Lower lobe of right lung (tissue), 2 donors: ENCODE results near the gene FOXI1. TPM values are rescaled to one million over a fixed set of nuclear protein-coding genes. Genes with fewer than 3 reads are reported as not detected.

Experiments used
- ATAC-seq, 2 donors: fragments of 200-7000 bp; cut with Tn5 transposase; one replicate each; pipeline ENCODE4 v1.9.1; 2020 to 2022; ENCODE audit warnings: mild to moderate bottlenecking in 2 of 2, moderate library complexity in 2 of 2
- DNase-seq: peaks from one replicate; pipeline ENCODE4 v3.0.0-alpha.2; 2020
- H3K27ac ChIP-seq: fragments of 200-600 bp; one replicate; pipeline ENCODE4 v1.8.0; 2022
- H3K27me3 ChIP-seq: fragments of 200-600 bp; one replicate; pipeline ENCODE4 v1.8.0; 2022; ENCODE audit warnings: low read depth
- H3K36me3 ChIP-seq: fragments of 200-600 bp; one replicate; pipeline ENCODE4 v1.8.0; 2022; ENCODE audit warnings: mild to moderate bottlenecking
- H3K4me1 ChIP-seq: fragments of 200-600 bp; one replicate; pipeline ENCODE4 v1.8.0; 2022
- H3K4me3 ChIP-seq: fragments of 200-600 bp; one replicate; pipeline ENCODE4 v1.8.0; 2022; ENCODE audit warnings: mild to moderate bottlenecking
- H3K9me3 ChIP-seq: fragments of 200-600 bp; one replicate; pipeline ENCODE4 v1.8.0; 2022
- intact Hi-C: fragments of 100-400 bp; cut with DNase I; formaldehyde crosslinking; loops from one replicate; pipeline ENCODE4 v1.11.0; 2022
- total RNA-seq: library from RNA; stranded (reverse); fragmentation: NEBNext Ultra II Directional; extraction: Animal tissue kit (Norgen Biotek cat#: 25700); gene quantifications from one replicate; pipeline ENCODE4 v1.2.1, GENCODE V29; 2021
- TF ChIP-seq, protein P1 (sequence below): fragments of 200-600 bp; IDR thresholded peaks from one replicate; pipeline ENCODE4 v1.8.0; 2022; ENCODE audit warnings: antibody characterized with exemption, mild to moderate bottlenecking
- donor health status: DM: no; HTN: yes; CAD: no; lungs with severe emphysema.

The FOXI1 gene
- total RNA-seq, 1 donor from 2014 or later: not detected

DNA sequence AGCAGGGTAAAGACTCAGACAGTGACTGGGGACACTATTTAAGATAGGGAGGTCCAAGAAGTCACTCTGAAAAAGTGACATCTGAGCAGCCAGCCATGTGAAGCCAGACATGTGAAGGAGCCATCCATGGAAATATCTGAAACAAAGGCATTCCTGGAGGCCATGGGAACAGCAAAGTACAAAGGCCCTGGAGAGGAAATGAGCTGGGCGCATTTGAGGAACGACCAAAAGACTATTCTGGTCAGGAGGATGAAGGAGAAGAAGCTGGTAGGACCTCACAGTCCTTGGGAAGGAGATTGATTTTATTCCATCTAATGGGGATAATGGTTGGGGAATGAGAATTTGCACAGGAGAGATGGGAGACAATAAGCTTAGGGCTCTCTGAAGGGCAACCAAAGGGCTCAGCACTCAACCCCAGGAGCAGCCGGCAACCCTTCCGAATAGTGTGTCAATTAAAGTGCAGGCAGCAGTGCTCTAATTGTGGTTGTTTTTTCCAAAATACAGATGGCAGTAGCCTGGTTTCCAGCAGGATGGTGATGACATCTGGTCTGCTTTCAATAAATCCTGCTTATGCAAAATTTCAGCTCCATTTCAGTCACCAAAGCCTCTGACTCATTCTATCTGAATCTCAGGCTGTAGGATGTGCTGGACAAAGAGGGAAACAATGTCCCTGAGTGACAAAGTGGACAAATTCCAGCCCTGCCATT lies 26.7 kb downstream of the FOXI1 start:
- no peak overlapping the region for H3K4me3 ChIP-seq
- H3K27ac ChIP-seq: no peak overlapping the region
- intact Hi-C loops: no loop called here
- H3K36me3 ChIP-seq: no peaks in the 10 kb centered on the region
- no peaks in the 10 kb centered on the region for H3K27me3 ChIP-seq
- DNase-seq (no peak), ATAC-seq (no peak)
- TF ChIP-seq, protein P1, sequence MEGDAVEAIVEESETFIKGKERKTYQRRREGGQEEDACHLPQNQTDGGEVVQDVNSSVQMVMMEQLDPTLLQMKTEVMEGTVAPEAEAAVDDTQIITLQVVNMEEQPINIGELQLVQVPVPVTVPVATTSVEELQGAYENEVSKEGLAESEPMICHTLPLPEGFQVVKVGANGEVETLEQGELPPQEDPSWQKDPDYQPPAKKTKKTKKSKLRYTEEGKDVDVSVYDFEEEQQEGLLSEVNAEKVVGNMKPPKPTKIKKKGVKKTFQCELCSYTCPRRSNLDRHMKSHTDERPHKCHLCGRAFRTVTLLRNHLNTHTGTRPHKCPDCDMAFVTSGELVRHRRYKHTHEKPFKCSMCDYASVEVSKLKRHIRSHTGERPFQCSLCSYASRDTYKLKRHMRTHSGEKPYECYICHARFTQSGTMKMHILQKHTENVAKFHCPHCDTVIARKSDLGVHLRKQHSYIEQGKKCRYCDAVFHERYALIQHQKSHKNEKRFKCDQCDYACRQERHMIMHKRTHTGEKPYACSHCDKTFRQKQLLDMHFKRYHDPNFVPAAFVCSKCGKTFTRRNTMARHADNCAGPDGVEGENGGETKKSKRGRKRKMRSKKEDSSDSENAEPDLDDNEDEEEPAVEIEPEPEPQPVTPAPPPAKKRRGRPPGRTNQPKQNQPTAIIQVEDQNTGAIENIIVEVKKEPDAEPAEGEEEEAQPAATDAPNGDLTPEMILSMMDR: no peak
- H3K4me1 ChIP-seq: no peaks in the 10 kb centered on the region
- no peaks in the 10 kb centered on the region for H3K9me3 ChIP-seq

DNA sequence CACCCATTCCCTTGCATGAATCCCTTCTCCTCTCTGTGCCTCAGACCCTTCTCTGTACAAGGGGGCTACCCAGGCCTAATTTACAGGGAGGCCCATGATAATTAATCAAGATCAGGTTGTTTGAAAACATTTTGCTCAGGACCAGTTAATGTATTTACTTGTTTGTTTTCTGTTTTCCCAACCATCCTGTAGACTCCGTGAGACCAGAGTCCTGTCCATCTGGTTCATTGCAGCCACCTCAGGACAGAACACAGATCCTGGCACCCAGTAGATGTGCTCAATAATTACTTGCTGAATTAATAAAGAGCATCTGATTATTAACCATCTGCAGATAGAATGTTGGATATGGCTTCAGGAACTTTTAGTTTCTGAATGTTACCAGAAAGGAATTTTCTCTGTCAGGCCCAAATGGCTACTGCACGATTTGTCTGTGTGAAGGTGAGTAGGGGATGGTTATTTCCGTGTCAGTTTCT lies 27.3 kb downstream of the FOXI1 start:
- DNase-seq (no peak), ATAC-seq (no peak)
- H3K36me3 ChIP-seq: no peaks in the 10 kb centered on the region
- no peaks in the 10 kb centered on the region for H3K9me3 ChIP-seq
- intact Hi-C loops: no loop called here
- H3K27ac ChIP-seq: no peak overlapping the region
- TF ChIP-seq, protein P1: no peak
- no peaks in the 10 kb centered on the region for H3K27me3 ChIP-seq
- no peaks in the 10 kb centered on the region for H3K4me1 ChIP-seq
- no peak overlapping the region for H3K4me3 ChIP-seq

DNA sequence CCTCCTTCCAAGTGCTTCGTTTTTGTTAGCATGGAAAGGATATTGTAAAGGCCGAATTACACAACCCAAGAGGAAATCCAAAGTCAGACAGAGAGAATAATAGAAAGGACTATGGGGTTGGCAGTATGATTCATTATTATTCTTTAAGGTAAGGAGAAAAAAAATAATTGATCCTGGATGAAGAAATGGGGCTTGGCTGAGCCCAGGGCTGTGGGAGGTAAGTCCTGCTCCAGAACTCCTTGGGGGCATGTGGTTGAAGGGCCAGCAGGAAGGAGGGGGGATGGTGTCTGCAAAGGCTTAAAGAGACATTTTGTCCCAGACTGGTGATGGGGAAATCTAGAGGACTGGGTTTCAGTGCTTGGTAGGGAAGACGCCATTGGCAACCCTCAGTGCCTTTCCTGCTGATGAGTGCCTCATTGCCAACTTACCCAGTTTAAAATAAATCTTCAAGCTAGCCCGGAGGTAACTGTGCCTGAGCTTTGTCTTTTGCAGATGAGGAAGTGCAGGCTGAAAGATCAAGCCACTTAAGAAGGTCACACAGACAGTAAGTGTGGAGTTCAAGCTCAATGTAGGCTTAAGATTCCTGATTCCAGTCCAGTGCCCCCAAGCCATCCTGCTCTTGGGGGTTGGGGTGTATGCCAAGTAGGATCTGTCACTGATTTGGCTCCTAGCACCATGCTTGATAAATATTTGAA lies 30.2 kb downstream of the FOXI1 start:
- no peak for DNase-seq

DNA sequence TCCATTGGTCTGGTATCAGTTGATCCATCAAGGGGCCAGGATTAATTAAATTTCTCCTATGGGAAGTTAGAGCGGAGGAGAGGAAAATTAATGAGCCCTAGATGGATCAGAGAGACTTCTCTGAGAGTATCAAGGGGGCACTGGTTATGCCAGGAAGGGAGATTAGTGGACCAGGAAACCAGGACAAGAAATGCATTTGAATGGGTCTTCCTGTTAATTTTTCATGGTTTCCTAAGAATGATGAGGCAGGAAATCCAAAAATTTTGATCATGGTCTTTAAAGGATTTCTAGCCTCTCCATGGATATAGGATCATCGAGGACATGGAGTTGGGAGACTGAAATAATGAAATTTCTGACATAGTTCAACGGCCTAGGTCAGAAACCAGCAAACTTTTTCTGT lies 30.8 kb downstream of the FOXI1 start:
- TF ChIP-seq, protein P1: no peak
- ATAC-seq: no peak
- Histone ChIP-seq H3K27ac (no peak overlapping the region), H3K27me3 (no peaks in the 10 kb centered on the region), H3K36me3 (no peaks in the 10 kb centered on the region), H3K4me1 (no peaks in the 10 kb centered on the region), H3K4me3 (no peak overlapping the region), H3K9me3 (no peaks in the 10 kb centered on the region)
- no peak for DNase-seq
- intact Hi-C loops: no loop called here

More for the DNA sequence above, 30.2 kb downstream of the FOXI1 start:
- ATAC-seq: no peak
- Histone ChIP-seq H3K4me1 (no peaks in the 10 kb centered on the region), H3K4me3 (no peak overlapping the region), H3K27me3 (no peaks in the 10 kb centered on the region), H3K27ac (no peak overlapping the region), H3K9me3 (no peaks in the 10 kb centered on the region), H3K36me3 (no peaks in the 10 kb centered on the region)
- TF ChIP-seq, protein P1: no peak
- intact Hi-C loops: no loop called here

DNA sequence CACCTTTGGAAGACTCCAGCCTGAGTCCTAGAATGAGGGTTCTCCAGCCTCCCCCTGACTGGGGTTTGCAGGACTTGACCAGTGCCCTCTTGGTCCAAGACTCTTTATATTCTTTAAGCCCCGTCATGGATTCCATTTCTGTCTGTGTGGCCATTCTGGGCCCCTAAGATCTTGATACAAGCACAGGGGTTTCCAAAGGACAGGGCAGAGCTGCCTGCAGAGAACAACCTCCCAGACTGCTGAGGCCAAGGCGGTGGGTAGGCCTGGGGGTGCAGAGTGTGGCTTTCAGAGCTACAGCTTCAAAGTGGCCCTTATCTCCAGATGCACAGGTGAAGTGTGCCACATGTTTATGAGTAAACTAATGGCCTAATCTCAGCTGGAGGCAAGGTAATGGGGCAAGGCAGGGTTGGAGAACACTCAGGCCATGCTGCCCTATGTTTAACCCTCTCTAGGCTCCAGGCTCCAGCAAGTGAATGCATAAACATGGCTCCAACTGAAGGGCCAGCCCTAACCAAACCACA lies 32.1 kb downstream of the FOXI1 start:
- intact Hi-C loops: no loop called here
- no peak for ATAC-seq
- no peaks in the 10 kb centered on the region for H3K36me3 ChIP-seq

More for the DNA sequence above, 32.1 kb downstream of the FOXI1 start:
- Histone ChIP-seq H3K27ac (no peak overlapping the region), H3K27me3 (no peaks in the 10 kb centered on the region), H3K4me1 (no peaks in the 10 kb centered on the region), H3K9me3 (no peaks in the 10 kb centered on the region), H3K4me3 (no peak overlapping the region)
- TF ChIP-seq, protein P1: no peak
- DNase-seq: no peak
